AML-193 (cell line): ENCODE data around the gene ATP10A.

ENCODE experiments used
- DNase-seq, 2 experiments: peaks; one replicate each; lab custom pipeline; 2025; lab: John Stamatoyannopoulos, UW

ATP10A gene

GRCh38 chr15:25717457-25718168, 145.5 kb downstream of the ATP10A start:
- no peak for DNase-seq

- no peak for DNase-seq
Measured at GRCh38 chr15:25717127-25717456, 146.0 kb downstream of the ATP10A start.

GRCh38 chr15:25716414-25717126, 146.6 kb downstream of the ATP10A start:
- no peak for DNase-seq

GRCh38 chr15:25715536-25716413, 147.4 kb downstream of the ATP10A start:
- no peak for DNase-seq

GRCh38 chr15:25714538-25714840, 148.6 kb downstream of the ATP10A start:
- no peak for DNase-seq

- DNase-seq, result no peak
Measured at GRCh38 chr15:25713736-25714537, 149.2 kb downstream of the ATP10A start.

- DNase-seq, result no peak
Measured at GRCh38 chr15:25712961-25713355, 150.2 kb downstream of the ATP10A start.

GRCh38 chr15:25712192-25712960, 150.8 kb downstream of the ATP10A start:
- no peak for DNase-seq

GRCh38 chr15:25711691-25712090, 151.4 kb downstream of the ATP10A start:
- DNase-seq, result no peak

- no peak for DNase-seq
Measured at GRCh38 chr15:25711164-25711563, 152.0 kb downstream of the ATP10A start.

GRCh38 chr15:25710184-25710583, 152.9 kb downstream of the ATP10A start:
- DNase-seq, result no peak

GRCh38 chr15:25709437-25710159, 153.5 kb downstream of the ATP10A start:
- no peak for DNase-seq

- no peak for DNase-seq
Measured at GRCh38 chr15:25708391-25708790, 154.7 kb downstream of the ATP10A start.

GRCh38 chr15:25707656-25708365, 155.3 kb downstream of the ATP10A start:
- DNase-seq, result no peak

- DNase-seq, result no peak
Measured at GRCh38 chr15:25706176-25706955, 156.8 kb downstream of the ATP10A start.

GRCh38 chr15:25705433-25706115, 157.6 kb downstream of the ATP10A start:
- no peak for DNase-seq

GRCh38 chr15:25703726-25704125, 159.4 kb downstream of the ATP10A start:
- no peak for DNase-seq

GRCh38 chr15:25701721-25702465, 161.2 kb downstream of the ATP10A start:
- no peak for DNase-seq
